Endothelial cell of umbilical vein (primary cell): ENCODE results near the gene GPR161.

ENCODE experiments used
- CTCF ChIP-seq, 2 donors: IDR thresholded peaks; 1 replicate in 1 of 2; 2 replicates in 1 of 2; pipeline ENCODE4 v1.5.1; 2011; ENCODE audit warnings: low read length in 2 of 2, mild to moderate bottlenecking in 2 of 2, moderate library complexity in 2 of 2, control low read depth in 1 of 2, inconsistent platforms in 1 of 2, low read depth in 1 of 2; ENCODE audit not compliant: insufficient read depth in 1 of 2; ENCODE audit errors: extremely low read depth in 1 of 2
- EZH2 ChIP-seq: IDR thresholded peaks from 2 replicates; pipeline ENCODE4 v1.6.1; 2012; ENCODE audit warnings: borderline replicate concordance, low read depth, mild to moderate bottlenecking, moderate library complexity, low read length, inconsistent platforms; ENCODE audit not compliant: severe bottlenecking

- TF ChIP-seq EZH2: no peak
- TF ChIP-seq CTCF (IDR thresholded peaks at IDR 0.05; ENCODE audit: extremely low read depth in 1 of 2, insufficient read depth in 1 of 2, low read depth in 1 of 2, low read length in 2 of 2): no peak
Measured at GRCh38 chr1:168139070-168139469, 2.3 kb upstream of the GPR161 start.
